ENCODE results near the gene TMPRSS6.

TMPRSS6 gene

DNA sequence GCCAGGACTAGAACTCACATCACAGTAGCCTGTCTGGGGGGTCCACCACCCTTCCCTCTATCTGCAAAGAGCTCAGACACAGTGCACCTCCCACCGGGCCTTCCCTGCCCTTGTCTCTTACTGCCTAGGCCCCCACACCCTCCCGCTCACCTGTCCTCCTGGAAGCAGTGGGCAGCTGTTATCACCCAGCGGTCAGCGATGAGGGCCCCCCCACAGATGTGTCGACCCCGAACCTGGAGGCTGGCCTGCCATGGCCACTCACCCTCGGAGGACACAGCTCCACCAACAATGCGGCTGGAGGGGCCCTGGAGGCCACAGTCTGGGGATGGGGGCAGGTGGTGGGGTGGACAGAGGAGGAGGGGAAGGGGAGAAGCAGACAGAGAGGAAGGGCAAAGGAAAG, 39.2 kb downstream of the TMPRSS6 start:
- intact Hi-C loops (cut with DNase I) = no loop called here
- DNase-seq = no peak

DNA sequence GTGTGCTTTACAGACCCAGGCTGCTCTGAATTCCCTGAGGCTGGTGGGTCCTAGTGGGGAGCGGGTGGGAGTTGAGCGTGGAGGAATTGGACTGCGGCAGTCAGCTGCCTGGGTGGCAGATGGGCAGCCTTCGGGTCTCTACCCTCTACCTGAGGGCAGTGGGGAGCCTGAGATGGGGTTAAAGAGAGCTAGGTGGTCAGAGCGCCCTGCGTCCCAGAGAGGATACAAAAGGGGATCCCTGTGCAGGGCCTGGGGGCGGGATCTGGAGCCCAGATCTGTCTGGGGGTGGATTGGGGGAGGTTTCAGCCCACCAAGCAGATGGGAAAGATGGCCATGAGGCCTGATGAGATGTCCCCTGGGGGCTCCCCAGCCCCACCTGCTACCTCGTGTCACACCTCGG, 39.8 kb downstream of the TMPRSS6 start:
- intact Hi-C loops (cut with DNase I) = no loop called here
- DNase-seq = no peak

DNA sequence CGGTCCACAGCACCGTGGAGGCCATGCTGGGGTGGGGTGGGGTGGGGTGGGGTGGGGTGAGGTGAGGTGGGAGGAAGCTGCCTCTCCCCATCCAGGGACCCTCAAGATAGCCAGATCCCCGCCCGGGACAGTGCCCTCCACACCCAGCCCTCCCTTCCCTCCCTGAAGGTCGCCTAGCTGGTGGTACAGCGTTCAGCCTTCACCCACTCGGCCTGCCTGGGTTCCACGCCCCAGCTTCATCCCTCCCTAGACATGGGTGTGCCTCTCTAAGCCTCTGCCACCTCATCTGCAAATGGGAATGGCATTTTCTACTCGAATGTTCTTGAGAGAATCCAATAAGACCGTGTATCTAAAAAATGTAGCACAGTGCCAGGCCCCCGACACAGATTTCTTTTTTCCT, 40.2 kb downstream of the TMPRSS6 start:
- DNase-seq = no peak
- intact Hi-C loops (cut with DNase I) = no loop called here

GRCh38 chr22:37068859-37069258, 40.7 kb downstream of the TMPRSS6 start:
- intact Hi-C loops (cut with DNase I) = no loop called here
- DNase-seq = no peak

DNA sequence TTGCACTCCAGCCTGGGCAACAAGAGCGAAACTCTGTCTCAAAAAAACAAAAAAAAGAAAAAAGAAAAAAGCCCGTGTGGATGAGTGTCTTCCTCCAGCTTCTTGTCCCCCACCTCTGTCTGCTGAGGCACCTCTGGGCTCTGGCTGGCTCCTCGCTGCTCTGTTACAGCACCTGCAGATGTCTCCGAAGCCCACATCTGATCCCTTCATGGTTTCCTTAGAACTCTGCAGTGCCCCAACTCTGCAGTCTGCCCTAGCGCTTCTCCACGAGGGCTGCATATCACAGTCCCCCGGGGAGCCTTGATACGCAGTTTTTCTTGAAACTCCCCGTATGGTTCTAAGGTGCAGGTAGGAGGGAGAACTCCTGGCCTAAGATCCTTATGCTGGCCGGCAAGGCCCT, 42.1 kb downstream of the TMPRSS6 start:
- intact Hi-C loops (cut with DNase I) = no loop called here
- DNase-seq = no peak

- intact Hi-C loops (cut with DNase I) = no loop called here
- DNase-seq = no peak
Observed at GRCh38 chr22:37065961-37066360, 43.6 kb downstream of the TMPRSS6 start.

DNA sequence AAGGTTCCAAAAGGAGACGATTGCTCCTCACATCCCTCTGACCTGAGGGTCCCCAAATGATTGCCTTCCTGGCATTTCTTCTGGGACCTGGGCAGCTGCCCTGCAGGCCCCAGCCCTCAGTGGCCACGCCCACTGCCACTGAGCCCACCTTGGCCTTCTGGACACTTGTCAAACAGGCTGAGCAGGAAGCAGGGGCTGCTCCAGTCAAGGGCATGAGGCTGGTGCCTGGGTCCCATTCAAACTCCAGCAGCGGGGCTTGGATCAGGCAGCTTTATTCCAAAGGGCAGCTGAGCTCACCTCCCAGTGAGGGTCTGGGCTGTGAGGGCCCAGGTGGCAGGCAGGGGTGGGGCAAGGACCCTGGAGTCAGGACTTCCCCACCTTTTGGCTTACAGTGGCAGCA, 44.3 kb downstream of the TMPRSS6 start:
- intact Hi-C loops (cut with DNase I) = no loop called here
- no peak for DNase-seq

GRCh38 chr22:37064553-37064952, 45.0 kb downstream of the TMPRSS6 start:
- intact Hi-C loops (cut with DNase I) = no loop called here
- peak in 1 of 10 donors; percentile 72 for DNase-seq

DNA sequence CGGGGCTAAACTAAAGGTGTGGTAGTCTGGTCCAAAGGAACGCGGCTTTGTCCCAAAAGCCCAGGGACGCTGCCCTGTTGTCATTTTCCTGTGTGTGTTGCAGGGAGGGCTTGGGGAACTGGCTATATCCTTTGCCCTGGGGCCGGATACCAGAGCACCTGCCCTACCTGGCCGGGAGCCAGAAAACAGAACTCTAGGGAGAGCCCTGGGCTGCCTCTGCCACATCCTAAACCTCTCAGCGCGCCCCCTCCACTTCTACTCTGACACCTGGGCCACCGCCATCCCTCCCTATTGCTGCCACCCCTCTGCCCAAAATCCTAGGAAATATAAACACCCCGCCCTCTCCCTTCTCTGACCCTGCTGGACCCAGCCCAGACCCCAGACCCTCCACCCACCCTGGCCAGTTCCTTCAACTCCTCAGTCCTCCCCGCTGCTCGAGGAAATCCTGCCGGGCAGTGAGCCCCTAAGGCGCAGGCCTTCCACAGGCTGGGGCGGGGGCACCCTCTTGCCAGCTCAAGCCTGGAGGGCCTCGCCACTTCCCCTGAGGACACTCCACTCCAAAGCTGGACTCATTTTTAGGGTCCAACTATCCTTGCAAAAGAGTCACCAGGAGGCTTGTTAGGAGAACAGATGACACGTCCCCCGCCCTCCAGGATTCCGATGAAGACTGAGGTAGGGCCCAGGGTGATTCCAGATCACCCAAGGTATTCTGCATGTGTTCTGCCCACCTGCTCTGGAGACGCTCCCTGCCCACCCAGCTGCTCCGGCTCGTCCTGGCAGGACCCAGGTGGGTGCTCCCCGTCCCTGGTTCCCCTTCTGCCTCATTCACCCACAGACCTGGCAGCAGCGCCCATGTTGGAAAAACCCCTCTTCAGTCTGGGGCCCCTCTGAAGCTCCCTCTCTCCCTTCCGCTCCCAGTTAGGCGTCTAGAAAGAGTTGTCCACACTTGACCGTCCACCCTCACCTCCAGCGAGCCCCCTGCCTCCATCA, 45.8 kb downstream of the TMPRSS6 start:
- intact Hi-C loops (cut with DNase I) = no loop called here
- DNase-seq = peak in 2 of 10 donors; percentile 76 to 78

DNA sequence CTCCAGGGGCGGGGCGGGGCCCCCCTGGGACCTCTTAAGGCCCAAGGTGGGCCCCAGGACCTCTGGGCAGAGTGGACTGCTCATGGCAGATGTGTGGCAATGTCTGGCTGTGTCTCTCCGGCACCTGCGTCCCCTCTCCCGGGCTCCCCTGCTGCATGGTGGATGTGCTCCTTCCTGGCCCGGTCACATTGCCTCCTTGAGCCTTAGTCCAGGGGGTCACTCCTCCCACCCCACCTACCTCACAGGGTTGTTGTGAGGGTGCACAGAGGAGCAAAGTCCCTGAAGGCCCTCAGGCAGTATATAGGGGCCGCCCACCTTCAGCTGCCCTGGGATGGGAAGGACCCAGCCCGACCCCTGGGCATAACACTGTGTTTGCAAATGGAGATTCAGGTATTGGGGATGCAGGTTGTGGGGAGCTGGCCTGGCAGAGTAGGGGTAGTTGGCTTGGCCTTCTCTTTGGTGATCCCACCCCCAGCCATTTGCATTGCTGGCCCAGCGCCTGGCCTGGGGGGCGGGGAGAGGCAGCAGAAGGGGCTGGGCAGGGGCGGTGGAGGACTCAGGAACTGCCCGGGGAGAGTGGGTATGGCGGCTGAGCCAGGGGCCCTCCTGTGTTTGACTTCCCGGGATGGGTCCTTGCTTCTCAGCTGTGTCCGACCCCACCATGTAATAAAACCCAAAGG, 46.7 kb downstream of the TMPRSS6 start:
- peak in 3 of 10 donors; percentile 63 to 79 (median 78) for DNase-seq
- intact Hi-C loops (cut with DNase I) = no loop called here

GRCh38 chr22:37062376-37062675, 47.2 kb downstream of the TMPRSS6 start:
- DNase-seq = peak in 1 of 10 donors; percentile 44
- intact Hi-C loops (cut with DNase I) = no loop called here

GRCh38 chr22:37061611-37062375, 47.7 kb downstream of the TMPRSS6 start:
- intact Hi-C loops (cut with DNase I) = no loop called here
- DNase-seq = peak in 2 of 10 donors; percentile 41 to 76

DNA sequence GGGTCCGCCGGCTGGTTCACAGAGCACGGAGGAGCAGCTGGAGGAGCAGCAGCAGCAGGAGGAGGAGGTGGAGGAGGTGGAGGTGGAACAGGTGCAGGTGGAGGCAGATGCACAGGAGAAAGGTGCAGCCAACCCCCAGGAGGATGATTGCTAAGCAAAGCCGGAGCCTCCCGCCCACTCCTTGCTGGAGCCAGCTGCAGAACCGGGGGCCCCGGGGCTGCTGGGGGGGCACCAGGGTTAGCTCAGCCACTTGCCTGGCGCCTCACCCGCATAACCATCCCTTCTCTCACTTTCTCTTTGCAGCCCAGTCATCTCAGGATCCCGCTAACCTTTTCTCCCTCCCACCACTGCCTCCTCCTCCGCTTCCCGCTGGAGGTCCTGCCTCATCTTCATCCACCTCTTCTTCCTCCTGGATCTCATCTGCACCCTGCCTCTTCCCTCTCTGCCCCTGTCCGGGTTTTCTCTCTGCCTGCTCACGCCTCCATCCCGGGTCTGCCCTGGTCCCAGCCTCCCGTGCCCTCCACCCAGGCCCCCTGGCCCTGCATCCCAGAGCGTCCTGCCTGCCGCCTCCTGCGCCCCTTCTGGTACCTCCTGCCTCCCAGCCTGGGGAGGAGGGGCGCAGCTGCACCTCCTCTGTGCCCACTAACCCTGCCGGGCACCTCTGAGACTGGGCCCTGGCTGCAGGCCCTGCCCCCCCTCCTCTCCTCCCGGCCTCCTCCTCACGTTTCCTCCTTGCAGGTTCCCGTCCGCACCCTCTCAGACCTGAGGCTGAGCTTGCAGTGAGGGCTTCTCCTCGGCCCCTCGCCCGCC, 48.5 kb downstream of the TMPRSS6 start:
- intact Hi-C loops (cut with DNase I) = no loop called here
- DNase-seq = peak in 3 of 10 donors; percentile 75 to 83 (median 79)

GRCh38 chr22:37059876-37060449, 49.5 kb downstream of the TMPRSS6 start:
- DNase-seq = peak in 2 of 10 donors; percentile 41 to 65
- intact Hi-C loops (cut with DNase I) = no loop called here

DNA sequence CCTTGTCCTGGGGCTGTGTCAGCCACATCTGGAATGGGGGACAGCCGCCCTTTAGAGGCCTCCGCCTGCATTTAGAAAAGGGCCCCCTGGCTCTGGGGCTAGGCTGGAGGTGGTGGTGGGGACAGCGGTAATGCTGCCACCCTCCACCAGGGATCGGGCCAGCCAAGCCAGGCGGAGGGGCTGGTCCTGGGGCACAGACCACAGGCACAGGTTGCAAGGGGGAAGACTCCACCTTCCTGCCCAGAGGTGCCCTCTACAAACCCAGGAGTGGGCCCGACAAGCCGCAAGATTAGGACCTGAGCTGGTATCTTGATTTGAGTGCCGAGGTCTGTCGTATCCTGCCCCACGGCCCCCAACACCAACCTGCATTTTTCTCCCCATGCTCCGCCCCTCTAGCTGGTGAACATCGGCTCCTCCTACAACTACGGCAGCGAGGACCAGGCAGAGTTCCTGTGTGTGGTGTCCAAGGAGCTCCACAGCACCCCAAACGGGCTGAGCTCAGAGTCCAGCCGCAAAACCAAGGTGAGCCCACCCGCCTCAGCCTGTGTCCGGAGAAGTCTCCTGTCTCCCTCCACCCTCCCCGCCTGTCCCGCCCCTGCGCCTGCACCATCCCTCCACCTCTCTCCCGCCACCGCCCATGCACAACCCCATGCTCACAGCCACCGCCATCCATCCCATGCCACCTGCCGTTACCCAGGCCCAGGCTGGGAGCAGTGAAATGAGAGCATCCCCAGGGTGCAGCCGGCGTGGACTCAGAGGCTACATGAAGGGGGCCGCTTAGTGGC, 50.4 kb downstream of the TMPRSS6 start:
- DNase-seq = peak in 2 of 10 donors; percentile 58 to 80
- intact Hi-C loops (cut with DNase I) = no loop called here

DNA sequence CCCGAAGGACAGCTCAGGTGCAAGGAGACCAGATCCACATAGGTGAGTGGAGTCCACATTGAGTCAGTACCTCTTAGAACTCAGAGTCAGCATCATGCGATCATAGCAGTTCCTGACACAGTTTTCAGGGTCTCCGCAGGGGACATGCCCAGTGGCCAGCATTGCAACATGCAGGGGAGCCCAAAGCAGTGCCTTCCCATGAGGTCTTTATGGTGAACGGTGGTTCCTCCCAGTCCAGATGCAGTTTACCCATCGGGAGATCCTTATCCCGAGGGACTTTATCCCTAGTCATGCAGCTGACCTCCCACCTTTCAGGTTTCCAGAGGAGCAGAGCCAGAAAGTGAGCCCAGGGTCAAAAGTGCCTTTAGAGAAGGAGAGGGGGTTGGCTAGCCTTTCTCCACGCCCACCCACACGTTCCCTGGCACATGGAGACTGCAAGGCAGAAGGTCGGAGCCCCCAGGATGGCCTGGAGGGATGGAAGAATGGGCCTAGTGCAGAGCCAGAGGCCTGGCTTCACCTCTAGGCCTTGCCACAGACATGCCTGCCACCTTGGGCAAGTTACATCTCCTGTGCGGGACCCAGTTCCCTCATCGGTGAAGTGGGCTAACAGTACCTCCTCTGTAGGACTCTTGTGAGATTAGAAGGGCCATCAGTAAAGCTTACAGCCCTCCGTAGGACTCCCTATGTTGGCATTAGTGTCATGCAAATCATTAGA, 51.6 kb downstream of the TMPRSS6 start:
- intact Hi-C loops (cut with DNase I) = no loop called here
- DNase-seq = peak in 2 of 10 donors; percentile 13 to 29

- intact Hi-C loops (cut with DNase I) = no loop called here
Observed at GRCh38 chr22:37057226-37057625, 52.3 kb downstream of the TMPRSS6 start.

GRCh38 chr22:37056246-37056645, 53.3 kb downstream of the TMPRSS6 start:
- peak in 2 of 10 donors; percentile 45 to 72 for DNase-seq
- intact Hi-C loops (cut with DNase I) = no loop called here

More at GRCh38 chr22:37057226-37057625, 52.3 kb downstream of the TMPRSS6 start:
- DNase-seq = peak in 1 of 10 donors; percentile 57

Measured in posterior cingulate gyrus (tissue), 11 donors.